T-helper 1 cell treated with Interleukin-12 subunit alpha and Interleukin-12 subunit beta and Interleukin-4 antibody, amounts not matched to agents 30 μg/mL and 1 μg/mL, for 36 hours (primary cell): Measurements from ENCODE around the gene E4F1.

Source experiments
- H3K27ac Mint-ChIP-seq: one replicate; pipeline ENCODE4 v1.8.0; 2021; ENCODE audit warnings: mild to moderate bottlenecking, mixed read lengths
- H3K27me3 Mint-ChIP-seq: one replicate; pipeline ENCODE4 v1.8.0; 2021; ENCODE audit warnings: low read depth, mixed read lengths
- H3K36me3 Mint-ChIP-seq: one replicate; pipeline ENCODE4 v1.8.0; 2021; ENCODE audit warnings: low read depth, mixed read lengths
- H3K4me1 Mint-ChIP-seq: one replicate; pipeline ENCODE4 v1.8.0; 2021; ENCODE audit warnings: low read depth, mixed read lengths
- H3K4me3 Mint-ChIP-seq: one replicate; pipeline ENCODE4 v1.8.0; 2021; ENCODE audit warnings: mild to moderate bottlenecking, moderate library complexity, mixed read lengths
- H3K9me3 Mint-ChIP-seq: one replicate; pipeline ENCODE4 v1.8.0; 2021; ENCODE audit warnings: mixed read lengths

Gene E4F1

GRCh38 chr16:2183671-2184070, 39.7 kb upstream of the E4F1 start:
- H3K27ac Mint-ChIP-seq: no peak overlapping the region

GRCh38 chr16:2184346-2184745, 39.0 kb upstream of the E4F1 start:
- Mint-ChIP-seq H3K9me3 (no peaks in the 10 kb centered on the region), H3K36me3 (peaks cover 2% of the 10 kb centered on the region), H3K27me3 (no peaks in the 10 kb centered on the region), H3K4me3 (no peak overlapping the region), H3K27ac (no peak overlapping the region), H3K4me1 (no peaks in the 10 kb centered on the region)

More at GRCh38 chr16:2183671-2184070, 39.7 kb upstream of the E4F1 start:
- no peak overlapping the region for H3K4me3 Mint-ChIP-seq
- H3K9me3 Mint-ChIP-seq: no peaks in the 10 kb centered on the region
- peaks cover 2% of the 10 kb centered on the region for H3K36me3 Mint-ChIP-seq
- H3K4me1 Mint-ChIP-seq: no peaks in the 10 kb centered on the region
- no peaks in the 10 kb centered on the region for H3K27me3 Mint-ChIP-seq

- Mint-ChIP-seq H3K4me3 (no peak overlapping the region), H3K27me3 (no peaks in the 10 kb centered on the region), H3K4me1 (no peaks in the 10 kb centered on the region), H3K36me3 (peaks cover 2% of the 10 kb centered on the region), H3K9me3 (no peaks in the 10 kb centered on the region), H3K27ac (no peak overlapping the region)
Observed at GRCh38 chr16:2184962-2185361, 38.4 kb upstream of the E4F1 start.

GRCh38 chr16:2186064-2186463, 37.3 kb upstream of the E4F1 start:
- Mint-ChIP-seq H3K27ac (no peak overlapping the region), H3K4me3 (no peak overlapping the region), H3K9me3 (no peaks in the 10 kb centered on the region)

GRCh38 chr16:2186505-2186904, 36.9 kb upstream of the E4F1 start:
- no peaks in the 10 kb centered on the region for H3K9me3 Mint-ChIP-seq
- no peak overlapping the region for H3K4me3 Mint-ChIP-seq
- H3K4me1 Mint-ChIP-seq: no peaks in the 10 kb centered on the region
- H3K36me3 Mint-ChIP-seq: peaks cover 2% of the 10 kb centered on the region
- no peaks in the 10 kb centered on the region for H3K27me3 Mint-ChIP-seq
- no peak overlapping the region for H3K27ac Mint-ChIP-seq

More at GRCh38 chr16:2186064-2186463, 37.3 kb upstream of the E4F1 start:
- peaks cover 2% of the 10 kb centered on the region for H3K36me3 Mint-ChIP-seq
- no peaks in the 10 kb centered on the region for H3K4me1 Mint-ChIP-seq
- H3K27me3 Mint-ChIP-seq: no peaks in the 10 kb centered on the region

- Mint-ChIP-seq H3K4me1 (no peaks in the 10 kb centered on the region), H3K36me3 (peaks cover 1% of the 10 kb centered on the region), H3K27me3 (no peaks in the 10 kb centered on the region), H3K4me3 (no peak overlapping the region), H3K9me3 (no peaks in the 10 kb centered on the region), H3K27ac (no peak overlapping the region)
Observed at GRCh38 chr16:2187212-2187611, 36.2 kb upstream of the E4F1 start.

GRCh38 chr16:2188395-2188794, 35.0 kb upstream of the E4F1 start:
- Mint-ChIP-seq H3K4me3 (no peak overlapping the region), H3K9me3 (no peaks in the 10 kb centered on the region), H3K27me3 (peaks cover 3% of the 10 kb centered on the region), H3K27ac (no peak overlapping the region), H3K36me3 (no peaks in the 10 kb centered on the region), H3K4me1 (no peaks in the 10 kb centered on the region)

GRCh38 chr16:2189252-2189893, 34.0 kb upstream of the E4F1 start:
- Mint-ChIP-seq H3K9me3 (no peaks in the 10 kb centered on the region), H3K27me3 (peaks cover 3% of the 10 kb centered on the region), H3K36me3 (no peaks in the 10 kb centered on the region), H3K4me1 (no peaks in the 10 kb centered on the region), H3K27ac (no peak overlapping the region), H3K4me3 (no peak overlapping the region)

- no peak overlapping the region for H3K4me3 Mint-ChIP-seq
- H3K27ac Mint-ChIP-seq: no peak overlapping the region
- peaks cover 2% of the 10 kb centered on the region for H3K4me1 Mint-ChIP-seq
- H3K36me3 Mint-ChIP-seq: no peaks in the 10 kb centered on the region
- peaks cover 10% of the 10 kb centered on the region for H3K27me3 Mint-ChIP-seq
- no peaks in the 10 kb centered on the region for H3K9me3 Mint-ChIP-seq
Observed at GRCh38 chr16:2190002-2190658, 33.3 kb upstream of the E4F1 start.

- Mint-ChIP-seq H3K27ac (no peak overlapping the region), H3K4me3 (no peak overlapping the region), H3K36me3 (no peaks in the 10 kb centered on the region), H3K27me3 (peaks cover 12% of the 10 kb centered on the region), H3K4me1 (peaks cover 2% of the 10 kb centered on the region), H3K9me3 (no peaks in the 10 kb centered on the region)
Observed at GRCh38 chr16:2190659-2191445, 32.5 kb upstream of the E4F1 start.

- H3K27ac Mint-ChIP-seq: no peak overlapping the region
- no peaks in the 10 kb centered on the region for H3K36me3 Mint-ChIP-seq
- H3K9me3 Mint-ChIP-seq: no peaks in the 10 kb centered on the region
- peaks cover 2% of the 10 kb centered on the region for H3K4me1 Mint-ChIP-seq
- peaks cover 12% of the 10 kb centered on the region for H3K27me3 Mint-ChIP-seq
- no peak overlapping the region for H3K4me3 Mint-ChIP-seq
Observed at GRCh38 chr16:2191446-2191706, 32.0 kb upstream of the E4F1 start.

- Mint-ChIP-seq H3K4me1 (peaks cover 2% of the 10 kb centered on the region), H3K4me3 (no peak overlapping the region), H3K27ac (no peak overlapping the region), H3K36me3 (no peaks in the 10 kb centered on the region), H3K27me3 (peaks cover 33% of the 10 kb centered on the region), H3K9me3 (no peaks in the 10 kb centered on the region)
Observed at GRCh38 chr16:2194166-2194834, 29.1 kb upstream of the E4F1 start.

- Mint-ChIP-seq H3K27ac (no peak overlapping the region), H3K36me3 (no peaks in the 10 kb centered on the region), H3K4me3 (no peak overlapping the region), H3K27me3 (peaks cover 33% of the 10 kb centered on the region), H3K9me3 (no peaks in the 10 kb centered on the region), H3K4me1 (peaks cover 2% of the 10 kb centered on the region)
Observed at GRCh38 chr16:2194852-2195321, 28.5 kb upstream of the E4F1 start.

GRCh38 chr16:2195322-2196161, 27.8 kb upstream of the E4F1 start:
- H3K27ac Mint-ChIP-seq: no peak overlapping the region
- no peak overlapping the region for H3K4me3 Mint-ChIP-seq
- H3K4me1 Mint-ChIP-seq: peaks cover 2% of the 10 kb centered on the region
- H3K9me3 Mint-ChIP-seq: no peaks in the 10 kb centered on the region
- H3K27me3 Mint-ChIP-seq: peaks cover 38% of the 10 kb centered on the region
- H3K36me3 Mint-ChIP-seq: no peaks in the 10 kb centered on the region
